Measurements from ENCODE around the gene C6orf132.

DNA sequence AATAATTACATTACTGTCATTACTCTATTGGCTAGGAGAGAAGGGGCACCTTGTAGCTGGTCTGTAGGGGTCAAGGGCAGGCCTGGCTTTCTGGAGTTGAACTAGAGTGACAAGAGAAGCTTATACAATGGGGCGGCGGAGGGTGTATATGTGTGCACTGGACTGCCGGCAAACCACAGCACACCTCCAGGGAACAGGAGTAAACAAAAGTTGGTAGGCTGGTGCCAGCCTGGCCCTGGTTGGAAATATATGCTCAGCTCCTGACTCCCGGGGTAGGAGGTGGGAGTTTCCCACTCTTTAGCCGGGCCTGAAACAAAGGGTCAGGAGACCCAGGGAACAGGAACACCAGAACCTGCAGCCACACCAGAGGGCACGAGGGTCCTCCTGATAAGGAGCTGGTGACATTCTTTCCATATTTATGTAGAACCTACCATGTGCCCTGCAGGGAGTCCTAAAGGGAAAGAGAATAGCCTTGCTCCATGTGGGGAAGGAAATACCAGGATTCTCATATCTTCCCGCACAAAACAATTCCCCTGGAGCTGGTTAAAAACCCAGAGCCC, 5.1 kb downstream of the C6orf132 start:
- TF ChIP-seq POLR2A (IDR thresholded peaks at IDR 0.05) (no peak), CTCF (IDR thresholded peaks at IDR 0.05) (no peak), EP300 (IDR thresholded peaks at IDR 0.05) (no peak)
